Measurements from ENCODE around the gene TMEM53. TPM values are rescaled to one million over a fixed set of nuclear protein-coding genes. Genes with fewer than 3 reads are reported as not detected.

The TMEM53 gene
- total RNA-seq, 2 donors from 2014 or later, result 10.2 to 10.8 TPM

- peaks cover 60% of the 10 kb centered on the region for H3K36me3 Mint-ChIP-seq (ENCODE audit: low read depth)
- 93 to 96% methylated on average over 14 of the region's 14 CpGs for WGBS, 2 experiments (ENCODE audit: insufficient coverage in 1 of 2, insufficient read length in 1 of 2)
- peaks cover 72% of the 10 kb centered on the region for H3K36me3 ChIP-seq (ENCODE audit: control insufficient read depth, insufficient read depth, low read length)
- H3K27me3 Mint-ChIP-seq (ENCODE audit: insufficient read depth), result no peaks in the 10 kb centered on the region
- TF ChIP-seq CTCF (conservative IDR thresholded peaks at IDR 0.05), result no peak
- H3K9me3 ChIP-seq (ENCODE audit: control insufficient read depth, low read length), result no peaks in the 10 kb centered on the region
- no peaks in the 10 kb centered on the region for H3K27me3 ChIP-seq (ENCODE audit: control insufficient read depth, insufficient read depth, low read length, poor library complexity, severe bottlenecking)
- H3K27ac ChIP-seq (ENCODE audit: low read depth, low read length), result peak overlapping the region; percentile 83
- H3K9ac ChIP-seq (ENCODE audit: extremely low read depth, low read length, poor library complexity, severe bottlenecking), result no peak overlapping the region
- H3K27ac Mint-ChIP-seq, result no peak overlapping the region
- peaks cover 6% of the 10 kb centered on the region for H3K4me1 ChIP-seq (ENCODE audit: control insufficient read depth, insufficient read depth, low read length)
- H3K4me1 Mint-ChIP-seq, result peaks cover 20% of the 10 kb centered on the region
- no peak overlapping the region for H3K4me3 ChIP-seq (ENCODE audit: low read length)
- H3K9me3 Mint-ChIP-seq, result no peaks in the 10 kb centered on the region
- no peak for DNase-seq
- H3K4me3 Mint-ChIP-seq, result no peak overlapping the region
These were observed 38.1 kb downstream of the TMEM53 start for GRCh38 chr1:44636083-44636687.

GRCh38 chr1:44635439-44635838 is 38.8 kb downstream of the TMEM53 start:
- H3K4me1 Mint-ChIP-seq, result peaks cover 20% of the 10 kb centered on the region
- no peaks in the 10 kb centered on the region for H3K9me3 ChIP-seq (ENCODE audit: control insufficient read depth, low read length)
- peaks cover 64% of the 10 kb centered on the region for H3K36me3 ChIP-seq (ENCODE audit: control insufficient read depth, insufficient read depth, low read length)
- no peak overlapping the region for H3K9ac ChIP-seq (ENCODE audit: extremely low read depth, low read length, poor library complexity, severe bottlenecking)
- H3K36me3 Mint-ChIP-seq (ENCODE audit: low read depth), result peaks cover 55% of the 10 kb centered on the region
- no peak for DNase-seq
- peaks cover 6% of the 10 kb centered on the region for H3K4me1 ChIP-seq (ENCODE audit: control insufficient read depth, insufficient read depth, low read length)
- no peaks in the 10 kb centered on the region for H3K27me3 Mint-ChIP-seq (ENCODE audit: insufficient read depth)
- H3K9me3 Mint-ChIP-seq, result no peaks in the 10 kb centered on the region
- H3K27ac Mint-ChIP-seq, result no peak overlapping the region
- H3K4me3 ChIP-seq (ENCODE audit: low read length), result no peak overlapping the region
- no peak overlapping the region for H3K4me3 Mint-ChIP-seq
- H3K27me3 ChIP-seq (ENCODE audit: control insufficient read depth, insufficient read depth, low read length, poor library complexity, severe bottlenecking), result no peaks in the 10 kb centered on the region
- TF ChIP-seq CTCF (conservative IDR thresholded peaks at IDR 0.05), result no peak
- H3K27ac ChIP-seq (ENCODE audit: low read depth, low read length), result peak overlapping the region; percentile 83
- WGBS, 2 experiments (ENCODE audit: insufficient coverage in 1 of 2, insufficient read length in 1 of 2), result 96% methylated on average over 3 to 9 of the region's 9 CpGs

GRCh38 chr1:44634606-44635189 is 39.6 kb downstream of the TMEM53 start:
- Histone ChIP-seq H3K9ac (ENCODE audit: extremely low read depth, low read length, poor library complexity, severe bottlenecking) (no peak overlapping the region), H3K36me3 (ENCODE audit: control insufficient read depth, insufficient read depth, low read length) (peaks cover 60% of the 10 kb centered on the region), H3K9me3 (ENCODE audit: control insufficient read depth, low read length) (no peaks in the 10 kb centered on the region), H3K4me1 (ENCODE audit: control insufficient read depth, insufficient read depth, low read length) (peaks cover 6% of the 10 kb centered on the region), H3K27ac (ENCODE audit: low read depth, low read length) (no peak overlapping the region), H3K4me3 (ENCODE audit: low read length) (no peak overlapping the region), H3K27me3 (ENCODE audit: control insufficient read depth, insufficient read depth, low read length, poor library complexity, severe bottlenecking) (no peaks in the 10 kb centered on the region)
- no peak for DNase-seq
- Mint-ChIP-seq H3K4me3 (no peak overlapping the region), H3K4me1 (peaks cover 20% of the 10 kb centered on the region), H3K36me3 (ENCODE audit: low read depth) (peaks cover 55% of the 10 kb centered on the region), H3K27me3 (ENCODE audit: insufficient read depth) (no peaks in the 10 kb centered on the region), H3K9me3 (no peaks in the 10 kb centered on the region), H3K27ac (no peak overlapping the region)
- TF ChIP-seq CTCF (conservative IDR thresholded peaks at IDR 0.05), result no peak
- 85 to 90% methylated on average over 2 to 3 of the region's 3 CpGs for WGBS, 2 experiments (ENCODE audit: insufficient coverage in 1 of 2, insufficient read length in 1 of 2)
